Breast epithelium (tissue), 3 donors: Measurements from ENCODE around the gene CSH1.
"Not testable (repeated sequence)": the region's sequence is repeated elsewhere in the genome, so short reads cannot be mapped to it uniquely, and the experiment has no call there.

Experiments used
- POLR2A ChIP-seq: fragments of 450-650 bp; IDR thresholded peaks from one replicate; pipeline ENCODE4 v1.6.1; 2016; ENCODE audit warnings: antibody characterized with exemption, mild to moderate bottlenecking, moderate library complexity
- POLR2AphosphoS5 ChIP-seq, 3 donors: sonication (generic); formaldehyde crosslinking; IDR thresholded peaks; one replicate each; pipeline ENCODE4 v1.6.1; 2017; ENCODE audit warnings: antibody characterized with exemption in 3 of 3
- TF ChIP-seq, protein P1 (sequence below), 3 donors: fragments of 450-650 bp; IDR thresholded peaks; one replicate each; pipeline ENCODE4 v1.5.1; 2016 to 2017; ENCODE audit warnings: antibody characterized with exemption in 3 of 3, mild to moderate bottlenecking in 3 of 3, moderate library complexity in 3 of 3

DNA sequence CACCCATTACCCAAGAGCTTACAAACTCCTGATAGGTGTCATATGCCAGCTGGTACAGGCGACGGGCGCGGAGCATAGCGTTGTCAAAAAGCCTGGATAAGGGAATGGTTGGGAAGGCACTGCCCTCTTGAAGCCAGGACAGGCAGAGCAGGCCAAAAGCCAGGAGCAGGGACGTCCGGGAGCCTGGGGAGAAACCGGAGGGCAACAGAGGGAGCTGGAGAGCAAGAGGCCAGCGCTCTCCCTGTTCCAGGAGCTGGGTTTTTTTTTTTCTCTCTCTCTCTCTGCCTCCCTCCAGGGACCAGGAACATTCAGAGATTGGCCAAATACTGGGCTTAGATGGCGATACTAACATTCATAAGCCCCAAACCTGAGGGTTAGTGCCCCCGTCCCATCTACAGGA is 15.0 kb downstream of the CSH1 start:
- not testable (repeated sequence) for TF ChIP-seq POLR2A; POLR2AphosphoS5 (IDR thresholded peaks at IDR 0.05)
- TF ChIP-seq, protein P1, sequence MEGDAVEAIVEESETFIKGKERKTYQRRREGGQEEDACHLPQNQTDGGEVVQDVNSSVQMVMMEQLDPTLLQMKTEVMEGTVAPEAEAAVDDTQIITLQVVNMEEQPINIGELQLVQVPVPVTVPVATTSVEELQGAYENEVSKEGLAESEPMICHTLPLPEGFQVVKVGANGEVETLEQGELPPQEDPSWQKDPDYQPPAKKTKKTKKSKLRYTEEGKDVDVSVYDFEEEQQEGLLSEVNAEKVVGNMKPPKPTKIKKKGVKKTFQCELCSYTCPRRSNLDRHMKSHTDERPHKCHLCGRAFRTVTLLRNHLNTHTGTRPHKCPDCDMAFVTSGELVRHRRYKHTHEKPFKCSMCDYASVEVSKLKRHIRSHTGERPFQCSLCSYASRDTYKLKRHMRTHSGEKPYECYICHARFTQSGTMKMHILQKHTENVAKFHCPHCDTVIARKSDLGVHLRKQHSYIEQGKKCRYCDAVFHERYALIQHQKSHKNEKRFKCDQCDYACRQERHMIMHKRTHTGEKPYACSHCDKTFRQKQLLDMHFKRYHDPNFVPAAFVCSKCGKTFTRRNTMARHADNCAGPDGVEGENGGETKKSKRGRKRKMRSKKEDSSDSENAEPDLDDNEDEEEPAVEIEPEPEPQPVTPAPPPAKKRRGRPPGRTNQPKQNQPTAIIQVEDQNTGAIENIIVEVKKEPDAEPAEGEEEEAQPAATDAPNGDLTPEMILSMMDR (IDR thresholded peaks at IDR 0.05), result not testable (repeated sequence)
